ENCODE measurements around the gene CACNB2.

CACNB2 gene

DNA sequence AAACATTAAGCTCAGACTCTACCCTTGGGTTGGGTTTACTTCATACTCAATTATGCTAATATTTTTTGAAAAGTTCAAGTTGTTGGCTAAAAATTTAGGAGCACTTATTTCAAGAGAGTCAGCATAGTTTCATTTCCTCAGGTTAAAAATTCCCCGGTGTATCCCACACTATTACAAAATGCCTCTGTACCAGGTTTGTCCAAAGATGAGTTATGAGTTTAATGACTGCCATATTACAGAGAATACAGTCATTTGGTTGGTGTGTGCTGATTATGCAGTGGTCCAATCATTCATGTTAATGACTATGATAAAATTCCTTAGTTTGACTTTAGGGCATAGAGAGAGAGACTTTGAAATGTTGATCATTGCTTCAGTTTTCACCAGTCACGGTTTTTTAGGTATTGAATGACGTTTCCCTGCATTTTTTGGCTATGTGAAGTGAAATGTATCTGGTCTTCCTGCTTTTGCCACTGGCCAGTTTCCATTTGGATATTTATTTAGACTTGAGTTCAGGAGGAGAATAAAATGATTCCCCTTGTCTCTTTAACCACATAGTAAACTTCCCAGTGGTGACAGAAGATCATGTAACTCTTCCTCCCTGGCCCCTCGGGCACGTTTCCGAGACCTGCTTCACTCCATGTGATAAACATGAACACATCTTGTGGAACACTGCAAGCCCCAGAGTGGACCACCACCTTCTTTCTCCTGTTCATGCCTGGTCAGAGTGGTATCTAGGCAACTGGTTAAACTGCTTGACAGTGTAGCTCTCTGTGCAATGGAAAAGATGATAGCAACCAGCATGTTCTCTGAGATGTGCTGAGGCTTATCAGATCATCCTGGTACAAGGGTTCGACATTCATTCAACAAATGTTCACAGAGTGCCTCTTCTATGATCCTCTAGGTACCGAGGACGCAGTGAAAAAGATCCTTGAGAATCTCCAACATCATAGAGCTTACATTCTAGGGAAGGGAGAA is 153.6 kb downstream of the CACNB2 start:
- DNase-seq (ENCODE audit: low spot score): no peak

DNA sequence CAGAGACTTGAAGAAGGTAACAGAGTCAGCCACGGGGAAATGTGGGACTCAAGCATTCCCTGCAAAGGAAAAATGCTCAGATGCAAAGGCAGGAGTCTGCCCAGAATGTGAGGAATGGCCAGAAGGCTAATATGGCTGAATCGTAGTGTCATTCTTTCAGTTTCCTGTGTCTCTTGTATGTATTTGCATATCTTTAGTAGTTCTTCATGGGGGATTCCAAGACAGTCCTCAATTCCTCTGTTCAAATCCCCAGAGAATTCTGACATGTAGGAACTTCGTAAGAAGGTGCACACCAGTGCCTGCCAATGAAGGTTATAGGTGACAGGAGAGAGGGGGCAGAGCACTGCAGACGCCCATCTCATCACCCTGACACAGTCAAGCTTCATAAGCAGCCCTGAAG is 154.4 kb downstream of the CACNB2 start:
- no peak for DNase-seq (ENCODE audit: low spot score)

DNA sequence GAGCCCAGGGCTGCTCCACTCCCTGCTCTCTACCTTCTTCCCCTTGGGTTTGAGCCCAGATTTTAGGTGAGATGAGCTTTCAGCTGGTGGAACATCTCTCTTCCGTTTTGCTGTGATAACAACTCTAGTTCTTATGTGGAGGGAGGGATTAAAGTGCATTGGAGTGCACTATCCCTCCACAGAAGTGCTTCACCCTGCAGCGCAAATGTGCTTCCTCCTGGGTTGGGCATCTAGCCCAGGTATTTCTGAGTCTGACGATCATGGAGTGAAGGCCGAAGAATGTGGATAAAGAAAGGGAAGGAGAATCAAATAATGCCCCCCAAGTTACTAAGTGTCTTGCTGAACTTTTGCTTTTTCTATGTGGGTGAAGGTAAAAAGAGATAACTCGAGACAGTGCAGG is 157.4 kb downstream of the CACNB2 start:
- DNase-seq (ENCODE audit: low spot score): no peak

DNA sequence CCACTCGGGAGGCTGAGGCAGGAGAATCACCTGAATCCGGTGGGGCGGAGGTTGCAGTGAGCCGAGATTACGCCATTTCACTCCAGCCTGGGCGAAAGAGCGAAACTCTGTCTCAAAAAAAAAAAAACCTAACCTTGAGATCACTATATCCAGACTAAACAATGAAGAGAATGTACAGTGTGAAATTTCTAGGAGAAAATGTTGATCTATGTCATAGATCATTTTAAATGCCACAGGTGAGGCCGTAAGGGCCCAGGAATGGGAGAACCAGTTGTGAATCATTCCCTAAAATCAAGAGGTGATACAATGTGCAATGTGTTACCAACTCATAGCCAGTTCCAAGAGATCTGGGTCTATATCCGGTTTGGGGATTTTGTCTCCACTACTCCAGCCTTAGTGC is 158.0 kb downstream of the CACNB2 start:
- no peak for DNase-seq (ENCODE audit: low spot score)

DNA sequence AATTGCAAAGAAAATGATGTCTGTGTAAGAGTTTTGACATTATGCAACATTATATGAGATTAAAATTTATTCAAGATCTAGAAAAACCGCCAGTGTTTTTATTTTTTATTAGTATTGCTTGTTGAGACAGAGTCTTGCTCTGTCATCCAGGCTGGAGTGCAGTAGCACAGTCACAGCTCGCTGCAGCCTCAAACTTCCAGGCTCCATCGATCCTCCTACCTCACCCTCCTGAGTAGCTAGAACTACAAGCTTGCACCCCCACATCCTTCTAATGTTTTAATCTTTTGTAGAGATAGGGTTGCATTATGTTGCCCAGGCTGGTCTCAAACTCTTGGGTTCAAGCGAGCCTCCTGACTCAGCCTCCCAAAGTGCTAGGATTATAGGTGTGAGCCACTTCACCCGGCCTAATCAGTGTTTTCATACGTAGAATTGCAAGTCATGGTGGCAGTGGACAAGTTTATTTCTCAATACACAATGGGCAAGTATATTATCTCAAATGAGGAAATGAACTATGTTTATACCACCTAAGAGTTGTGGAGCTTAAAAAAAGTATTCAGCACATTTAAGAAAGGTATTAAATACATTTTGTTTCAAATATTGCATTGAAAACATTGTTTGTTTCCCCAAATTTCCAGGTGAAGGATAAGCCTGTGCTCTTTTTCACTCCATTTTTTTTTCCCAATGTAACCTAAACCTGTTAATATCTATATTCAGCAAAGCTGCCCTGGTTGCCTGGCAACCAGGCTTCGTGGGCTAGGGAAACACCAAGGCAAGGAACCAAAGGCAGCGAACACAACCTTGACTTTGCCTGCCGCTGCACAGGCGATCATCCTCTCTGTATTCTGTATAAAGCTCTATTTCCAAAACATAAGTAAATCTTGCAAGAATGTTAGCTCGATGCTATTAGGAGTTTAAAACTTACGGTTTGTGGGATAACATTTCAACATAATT is 163.9 kb downstream of the CACNB2 start:
- DNase-seq (ENCODE audit: low spot score): no peak

DNA sequence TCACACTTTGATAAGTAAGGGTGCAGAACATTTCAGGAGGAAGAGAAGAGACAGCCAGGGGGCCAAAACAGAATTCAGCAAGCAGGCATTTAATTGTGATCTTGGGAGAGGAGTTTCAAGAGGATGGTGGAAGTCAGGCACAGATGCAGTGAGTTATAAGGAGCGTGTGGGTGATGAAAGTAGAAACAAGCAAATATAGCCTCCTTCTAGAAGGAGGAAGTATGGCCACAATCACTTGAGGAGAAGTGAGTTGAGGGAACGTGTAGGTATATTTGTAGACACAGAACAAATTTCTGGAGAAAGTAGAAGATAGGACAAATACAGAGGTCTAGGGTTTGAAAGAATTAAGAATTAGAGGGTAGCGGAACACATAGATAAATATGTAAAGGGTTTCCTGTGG is 165.8 kb downstream of the CACNB2 start:
- no peak for DNase-seq (ENCODE audit: low spot score)

DNA sequence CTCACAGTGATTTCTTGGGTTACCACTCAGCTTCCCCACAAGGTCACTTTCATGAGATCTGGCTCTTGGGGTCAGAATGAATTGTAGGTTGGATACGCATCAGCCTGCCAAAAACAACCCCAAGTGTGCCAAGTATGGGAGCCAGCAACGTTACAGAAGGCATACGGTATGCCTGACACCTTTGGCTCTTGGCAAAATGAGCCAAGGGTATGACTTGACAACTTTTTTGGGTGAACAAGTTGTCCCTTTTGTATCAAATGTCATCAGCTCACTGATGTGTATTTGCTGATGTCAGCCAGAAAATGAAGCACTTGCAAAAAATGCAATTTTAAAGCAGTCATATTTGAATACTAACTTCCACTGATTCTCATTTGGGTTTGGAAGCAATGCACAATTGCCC is 168.4 kb downstream of the CACNB2 start:
- no peak for DNase-seq (ENCODE audit: low spot score)

DNA sequence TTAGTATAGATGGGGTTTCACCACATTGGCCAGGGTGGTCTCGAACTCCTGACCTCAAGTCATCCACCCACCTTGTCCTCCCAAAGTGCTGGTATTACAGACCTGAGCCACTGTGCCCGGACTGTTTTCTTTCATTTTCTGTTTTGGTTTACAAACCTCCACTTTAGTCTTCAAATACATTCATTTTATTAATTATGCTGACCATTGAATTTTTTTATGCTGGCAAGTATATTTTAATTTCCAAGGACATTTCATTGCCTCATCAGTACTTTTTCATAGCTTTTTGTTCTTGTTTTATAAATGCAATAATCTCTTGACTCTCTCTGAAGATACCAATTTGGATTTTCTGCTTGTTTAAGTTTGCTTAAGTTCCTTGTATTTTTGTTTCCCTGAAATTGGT is 170.5 kb downstream of the CACNB2 start:
- no peak for DNase-seq (ENCODE audit: low spot score)

DNA sequence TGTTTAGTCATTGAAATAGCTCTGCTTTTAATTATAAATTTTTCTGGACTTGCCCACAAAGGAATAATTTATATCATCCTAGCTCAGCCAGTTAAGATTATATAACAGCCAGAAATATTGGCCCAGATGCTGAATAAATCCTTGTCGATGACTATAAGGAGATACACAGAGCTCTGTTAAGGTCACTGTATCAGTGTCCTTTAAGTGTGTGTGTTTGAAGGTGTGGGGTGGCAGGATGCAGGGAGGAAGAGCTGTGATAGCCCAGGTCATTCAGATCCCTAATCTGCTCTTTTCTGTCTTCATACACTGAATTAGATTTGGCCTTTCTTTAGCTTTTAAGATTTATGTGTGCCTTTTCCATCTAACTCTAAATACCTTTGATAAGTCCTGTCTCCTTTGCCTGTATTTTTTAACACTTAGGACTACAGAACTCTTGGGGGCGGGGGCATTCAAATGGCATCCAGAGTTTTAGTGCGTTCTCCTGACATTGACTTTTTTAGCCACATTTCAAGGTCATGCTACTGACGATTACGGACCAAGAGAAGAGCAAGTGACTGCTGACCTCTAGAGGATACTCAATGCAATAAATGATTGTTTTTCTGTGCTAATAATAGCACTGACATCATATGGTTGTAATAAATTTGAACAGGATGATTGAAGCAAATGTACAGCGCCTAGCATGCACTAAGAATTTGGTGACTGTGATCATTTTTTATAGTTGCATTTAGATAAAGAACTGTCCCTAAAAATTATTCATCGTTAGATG is 172.3 kb downstream of the CACNB2 start:
- DNase-seq (ENCODE audit: low spot score): peak; percentile 13

DNA sequence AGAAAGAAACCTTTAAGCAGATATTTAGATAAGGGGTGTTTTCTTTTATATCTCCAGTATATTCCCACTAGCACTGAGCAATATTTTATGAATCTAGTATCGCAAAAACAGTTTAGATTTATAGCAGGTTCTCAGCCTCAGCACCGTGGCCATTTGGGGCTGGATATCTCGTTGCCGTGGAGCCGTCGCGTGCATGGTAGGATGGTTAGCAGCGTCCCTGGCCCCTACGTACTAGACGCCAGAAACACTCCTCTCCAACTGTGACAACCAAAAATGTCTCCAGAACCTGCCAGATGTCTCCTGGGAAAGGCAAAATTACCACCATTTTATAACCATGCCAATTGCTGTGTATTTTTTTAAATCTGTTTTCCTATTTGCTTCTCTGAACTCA is 172.9 kb downstream of the CACNB2 start:
- DNase-seq (ENCODE audit: low spot score): no peak

DNA sequence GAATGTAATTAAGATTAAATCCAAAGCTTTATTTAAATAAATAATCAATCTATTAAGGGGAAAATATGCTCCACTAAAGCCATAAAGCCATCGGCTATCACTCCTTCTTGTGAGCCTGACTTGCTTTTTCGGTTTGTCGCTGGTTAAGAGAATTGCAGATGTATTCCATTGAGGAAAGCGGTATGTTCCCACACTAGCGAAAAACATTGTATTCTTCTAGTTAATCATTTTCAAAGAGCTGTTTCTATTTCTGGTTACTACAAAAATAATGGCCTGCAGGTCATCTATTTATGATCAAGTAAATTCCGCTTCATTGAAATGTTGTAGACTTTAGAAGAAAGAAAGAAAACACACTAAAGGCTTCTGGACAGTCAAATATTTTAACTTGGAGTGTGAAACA is 173.4 kb downstream of the CACNB2 start:
- DNase-seq (ENCODE audit: low spot score): no peak

DNA sequence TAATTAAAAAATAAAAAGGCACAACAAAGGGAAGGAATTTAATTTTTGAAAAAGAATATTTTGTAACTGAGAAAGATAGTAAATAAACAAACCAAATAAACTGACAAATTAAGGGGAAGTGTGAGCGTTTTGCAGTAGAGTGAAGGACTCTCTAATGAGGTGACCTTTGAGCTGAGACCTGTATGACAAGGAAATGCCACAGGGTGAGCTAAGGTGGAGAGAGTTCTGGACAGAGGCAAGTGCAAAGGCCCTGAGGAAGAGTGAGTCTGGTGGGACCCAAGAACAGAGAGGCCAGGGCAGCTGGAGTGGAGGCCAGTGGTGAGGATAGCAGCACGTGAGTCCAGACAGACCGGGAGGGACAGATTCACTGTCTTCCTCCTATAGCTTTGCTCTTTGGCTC is 179.4 kb downstream of the CACNB2 start:
- DNase-seq (ENCODE audit: low spot score): no peak

DNA sequence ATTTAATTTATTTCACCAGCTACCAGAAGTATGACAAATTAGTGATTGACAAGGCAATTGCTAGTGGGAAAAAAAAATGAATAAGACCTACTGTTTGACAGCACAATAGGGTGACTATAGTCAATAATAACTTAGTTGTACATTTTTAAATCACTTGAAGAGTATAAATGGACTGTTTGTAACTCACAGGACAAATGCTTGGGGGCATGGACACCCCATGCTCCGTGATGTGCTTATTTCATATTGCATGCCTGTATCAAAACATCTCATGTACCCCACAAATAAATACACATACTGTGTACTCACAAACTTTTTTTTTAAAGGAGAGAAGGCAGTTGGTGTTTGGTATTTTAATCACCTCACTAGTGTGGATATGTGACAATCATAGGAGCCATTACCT is 181.1 kb downstream of the CACNB2 start:
- no peak for DNase-seq (ENCODE audit: low spot score)

DNA sequence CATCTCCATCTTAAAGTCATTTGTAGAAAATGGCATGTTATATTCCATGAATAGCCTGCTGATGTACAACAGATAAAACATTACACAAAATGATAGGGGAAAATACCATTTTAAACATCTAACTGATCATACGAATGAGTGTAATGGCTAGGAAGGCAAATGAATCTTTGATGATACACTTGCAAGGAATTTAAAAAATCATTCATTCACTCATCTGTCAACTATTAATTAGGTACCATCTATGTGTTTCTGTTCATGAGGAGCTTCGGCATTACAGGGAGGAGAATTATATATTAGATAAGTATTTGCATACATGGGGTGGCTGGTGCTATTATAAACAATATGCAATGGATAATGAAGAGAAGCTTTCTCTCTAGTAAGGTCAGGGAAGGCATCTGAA is 183.7 kb downstream of the CACNB2 start:
- no peak for DNase-seq (ENCODE audit: low spot score)

DNA sequence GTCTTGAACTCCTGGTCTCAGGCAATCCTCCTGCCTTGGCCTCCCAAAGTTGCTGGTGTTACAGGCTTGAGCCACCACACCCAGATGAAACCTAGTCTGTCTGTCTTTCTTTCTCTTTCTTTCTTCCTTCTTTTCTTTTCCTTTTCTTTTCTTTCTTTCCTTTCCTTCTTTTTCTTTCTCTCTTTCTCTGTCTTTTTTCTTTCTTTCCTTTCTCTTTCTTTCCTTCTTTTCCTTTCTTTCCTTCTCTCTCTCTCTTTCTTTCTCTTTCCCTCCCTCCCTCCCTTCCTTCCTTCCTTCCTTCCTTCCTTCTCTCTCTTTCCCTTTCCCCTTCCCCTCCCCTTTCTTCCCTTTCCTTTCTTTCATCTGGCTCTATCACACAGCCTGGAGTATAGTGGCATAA is 185.2 kb downstream of the CACNB2 start:
- no peak for DNase-seq (ENCODE audit: low spot score)

DNA sequence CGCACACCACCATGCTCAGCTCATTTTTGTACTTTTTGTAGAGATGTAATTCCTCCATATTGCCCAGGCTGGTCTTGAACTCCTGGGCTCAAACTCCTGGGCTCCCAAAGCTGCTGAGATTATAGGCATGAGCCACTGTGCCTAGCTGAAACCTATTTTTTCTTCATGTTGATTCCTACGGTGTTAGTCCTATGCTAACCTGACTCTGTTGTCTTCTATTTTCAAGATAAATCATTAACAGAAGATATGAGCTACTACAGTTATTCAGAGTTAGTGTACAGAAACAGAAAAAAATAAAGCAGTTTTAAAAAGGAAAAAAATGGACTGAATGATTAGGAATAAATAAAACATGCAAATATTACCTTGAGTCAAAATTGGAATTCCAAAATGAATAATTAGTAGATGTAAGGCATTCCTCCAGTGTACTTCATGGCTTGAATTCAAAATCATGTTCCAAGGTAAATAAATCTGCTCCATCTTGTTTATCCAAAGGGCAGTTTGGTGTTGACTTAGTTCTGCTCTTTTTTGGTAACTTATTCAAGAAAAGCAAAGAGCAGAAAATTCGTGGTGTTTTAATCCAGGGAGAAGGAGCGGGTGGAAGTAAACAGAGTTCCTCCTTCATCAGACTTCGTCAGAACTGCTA is 185.8 kb downstream of the CACNB2 start:
- DNase-seq (ENCODE audit: low spot score): no peak

DNA sequence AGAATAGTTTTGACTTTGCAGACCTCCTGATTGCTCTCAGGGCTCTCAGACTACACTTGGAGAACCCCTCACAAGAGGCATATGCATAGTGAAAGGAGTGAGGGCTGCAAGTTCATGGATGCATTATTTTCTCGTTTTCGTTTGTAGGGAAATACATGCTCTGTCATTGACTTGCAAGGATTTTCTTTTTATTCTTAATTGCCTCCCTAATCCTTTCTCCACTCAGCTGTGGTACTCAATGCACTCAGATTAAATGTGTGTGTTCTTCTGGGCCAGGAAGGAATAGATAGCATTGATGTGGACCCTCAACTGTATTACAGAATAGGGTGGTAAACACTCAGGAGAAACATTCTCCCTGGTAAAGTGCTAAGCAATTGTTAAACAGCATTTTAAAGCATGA is 188.7 kb downstream of the CACNB2 start:
- DNase-seq (ENCODE audit: low spot score): no peak

DNA sequence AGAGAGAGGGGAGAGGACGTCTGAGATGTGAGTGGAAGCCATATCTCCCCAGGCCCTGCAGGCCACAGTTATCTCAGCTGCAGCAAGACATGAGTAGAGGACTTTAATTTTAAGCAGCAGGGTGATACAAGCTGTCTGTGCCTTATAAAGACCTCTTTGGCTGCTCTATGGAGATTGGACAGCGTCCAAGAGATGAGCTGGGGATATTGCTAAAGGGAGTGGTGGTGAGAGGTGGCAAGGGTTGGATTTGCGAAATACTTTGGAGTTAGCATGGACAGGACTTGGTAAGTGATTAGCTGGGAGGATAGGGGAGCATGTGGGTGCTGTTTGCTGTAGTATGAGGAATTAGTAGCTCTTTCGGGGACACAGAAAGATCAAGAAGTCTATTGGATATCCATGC is 191.8 kb downstream of the CACNB2 start:
- no peak for DNase-seq (ENCODE audit: low spot score)

DNA sequence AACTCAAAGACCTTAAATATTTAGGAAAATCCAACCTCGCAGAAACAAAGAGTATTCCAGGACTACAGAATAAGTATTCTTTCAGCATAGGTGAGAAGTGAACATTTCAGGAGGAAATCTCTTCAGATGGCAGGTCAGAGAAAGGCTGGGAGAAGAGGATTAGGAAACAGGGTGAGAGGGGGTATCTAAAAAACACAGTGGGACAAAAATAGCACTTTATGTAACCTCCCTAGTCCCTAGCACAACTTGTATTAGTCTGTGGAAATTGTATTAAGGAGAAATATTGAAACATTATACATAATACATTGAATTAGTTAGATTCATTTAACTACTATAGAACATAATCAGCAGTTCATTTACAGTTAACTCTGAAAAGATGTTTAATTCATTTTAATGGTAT is 192.3 kb downstream of the CACNB2 start:
- DNase-seq (ENCODE audit: low spot score): no peak

DNA sequence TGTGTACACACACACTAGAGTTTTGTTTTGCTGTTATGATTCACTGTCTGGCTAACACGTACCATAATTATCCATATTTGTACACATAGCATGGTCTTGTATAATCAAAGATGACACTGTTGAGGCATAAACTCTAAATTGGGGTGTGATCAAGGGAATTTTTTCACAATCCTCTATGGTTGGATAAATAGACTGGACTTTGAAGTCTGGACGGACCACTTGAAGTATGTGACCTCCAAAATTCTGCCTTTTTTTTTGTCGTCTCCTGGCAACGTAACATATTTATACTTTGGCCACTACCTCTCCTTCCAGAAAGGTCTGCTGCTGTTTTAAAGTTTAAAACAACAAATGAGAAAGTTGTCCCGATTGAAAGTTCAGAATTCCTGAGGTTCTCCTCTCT is 193.4 kb downstream of the CACNB2 start:
- DNase-seq (ENCODE audit: low spot score): no peak

DNA sequence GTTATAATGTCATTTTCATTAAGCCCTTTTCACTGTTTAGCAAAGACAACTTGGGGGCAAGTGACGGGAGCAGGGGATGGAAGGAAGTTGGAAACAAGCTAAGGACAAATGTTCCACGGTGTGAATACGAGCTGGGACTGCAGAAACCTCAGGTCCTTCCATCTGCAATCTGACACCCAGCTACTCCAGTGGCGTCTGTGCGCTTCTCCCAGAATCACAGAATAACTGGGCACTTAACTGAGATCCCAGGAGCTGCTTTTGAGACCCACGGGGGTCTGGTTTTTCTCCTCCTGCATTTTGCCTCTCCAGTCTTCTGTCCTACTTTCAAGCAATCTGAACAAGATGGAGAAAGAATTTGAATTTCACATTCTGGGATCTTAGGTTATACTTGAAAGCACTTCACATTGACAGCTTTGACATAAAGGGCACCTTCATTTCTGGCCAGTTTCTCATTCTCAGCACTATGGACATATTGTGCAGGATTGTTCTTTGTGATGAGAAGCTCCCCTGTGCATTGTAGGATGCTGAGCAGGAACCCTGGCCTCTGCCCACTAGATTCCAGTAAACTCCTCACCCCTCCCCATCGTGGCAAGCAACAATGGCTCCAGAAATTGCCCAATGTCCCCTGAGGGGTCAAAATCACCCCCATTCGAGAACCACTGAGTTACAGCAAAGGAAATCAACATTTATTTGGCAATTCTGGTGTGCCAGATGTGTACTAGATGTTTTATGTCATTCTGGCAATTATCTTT is 194.1 kb downstream of the CACNB2 start:
- DNase-seq (ENCODE audit: low spot score): no peak

All from germinal center (tissue), 1 donor.